ENCODE results near the gene AIMP1. TPM values are rescaled to one million over a fixed set of nuclear protein-coding genes. Genes with fewer than 3 reads are reported as not detected.

The AIMP1 gene
- total RNA-seq, 2 donors from 2014 or later, result 32.7 to 45.8 TPM

DNA sequence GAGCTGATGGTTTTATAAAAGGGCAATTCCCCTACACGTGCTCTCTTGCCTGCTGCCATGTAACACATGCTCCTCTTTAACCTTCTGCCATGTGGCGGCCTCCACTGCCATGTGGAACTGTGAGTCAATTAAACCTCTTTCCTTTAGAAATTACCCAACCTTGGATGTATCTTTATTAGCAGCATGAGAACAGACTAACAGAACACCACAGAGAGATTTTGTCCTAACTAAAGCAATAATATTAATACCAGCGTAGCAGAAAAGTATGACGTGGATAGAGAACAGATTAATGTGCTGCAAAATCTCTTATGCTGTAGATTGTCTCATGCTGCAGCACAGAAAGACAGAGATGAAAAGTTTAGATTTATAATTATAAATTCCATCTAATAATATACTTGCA lies 23.1 kb downstream of the AIMP1 start:
- intact Hi-C loops (cut with DNase I), result no loop called here
- no peak for DNase-seq (ENCODE audit: low spot score)

DNA sequence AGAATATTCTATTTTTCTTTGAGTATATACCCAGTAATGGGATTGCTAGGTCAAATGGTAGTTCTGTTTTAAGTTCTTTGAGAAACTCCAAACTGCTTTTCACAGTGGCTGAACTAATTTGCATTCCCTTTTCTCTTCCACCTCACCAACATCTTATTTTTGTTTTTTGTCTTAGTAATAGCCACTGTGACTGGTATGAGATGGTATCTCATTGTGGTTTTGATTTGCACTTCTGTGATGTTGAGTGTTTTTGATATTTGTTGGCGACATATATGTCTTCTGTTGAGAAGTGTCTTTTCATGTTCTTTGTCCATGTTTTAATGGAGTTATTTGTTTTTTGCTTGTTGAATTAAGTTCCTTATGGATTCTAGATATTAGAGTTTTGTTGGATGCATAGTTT lies 24.4 kb downstream of the AIMP1 start:
- intact Hi-C loops (cut with DNase I), result no loop called here
- no peak for DNase-seq (ENCODE audit: low spot score)

DNA sequence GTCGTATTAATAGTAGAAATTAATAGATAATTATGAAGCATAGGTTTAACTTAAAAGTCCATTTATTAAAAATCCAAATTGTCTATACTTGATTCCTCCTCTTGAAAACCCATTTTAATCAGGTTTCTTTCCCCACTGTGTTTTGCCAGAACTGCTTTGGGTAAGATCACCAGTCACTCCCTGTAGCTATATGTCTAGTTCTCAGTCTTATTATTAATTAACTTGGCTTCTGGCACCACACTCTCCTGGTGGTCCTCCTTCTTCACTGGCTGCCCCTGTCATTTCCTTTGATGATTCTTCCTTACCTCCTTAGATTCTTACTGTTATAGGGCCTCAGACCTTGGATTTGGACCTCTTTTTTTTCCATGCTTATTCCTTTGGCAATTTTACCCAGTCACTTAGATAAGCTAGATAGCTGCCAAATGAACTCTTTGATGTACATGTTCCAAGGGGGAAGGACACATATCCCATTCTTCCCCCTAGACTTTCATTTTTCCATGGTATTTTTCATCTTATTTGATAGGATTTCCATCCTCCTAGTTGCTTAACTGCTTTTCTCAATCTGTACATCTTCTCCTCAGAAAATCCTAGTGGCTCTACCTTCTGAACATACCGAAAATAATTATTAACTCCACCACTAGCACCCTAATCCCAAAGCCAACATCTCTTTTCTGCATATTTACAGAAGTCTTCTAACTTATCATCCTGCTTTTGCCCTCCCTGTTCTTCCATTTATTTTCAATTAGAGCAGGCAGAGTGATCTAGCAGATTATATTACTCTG lies 27.7 kb downstream of the AIMP1 start:
- intact Hi-C loops (cut with DNase I), result no loop called here
- DNase-seq (ENCODE audit: low spot score), result no peak

DNA sequence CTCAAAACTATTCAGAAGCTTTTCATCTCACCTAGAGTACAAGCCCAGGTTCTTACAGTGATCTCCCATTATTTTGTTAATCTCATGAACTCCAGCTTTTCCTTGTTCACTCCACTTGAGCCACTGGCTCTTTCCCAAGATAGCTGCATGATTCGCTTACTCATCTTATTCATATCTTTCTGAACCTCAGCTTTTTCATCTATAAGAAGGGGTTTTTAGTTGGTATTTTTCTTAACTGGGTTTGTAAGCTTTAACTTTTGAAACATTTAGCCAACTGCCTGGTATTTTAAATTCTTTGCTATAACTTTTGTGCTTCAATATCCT lies 28.3 kb downstream of the AIMP1 start:
- intact Hi-C loops (cut with DNase I), result no loop called here
- DNase-seq (ENCODE audit: low spot score), result no peak

DNA sequence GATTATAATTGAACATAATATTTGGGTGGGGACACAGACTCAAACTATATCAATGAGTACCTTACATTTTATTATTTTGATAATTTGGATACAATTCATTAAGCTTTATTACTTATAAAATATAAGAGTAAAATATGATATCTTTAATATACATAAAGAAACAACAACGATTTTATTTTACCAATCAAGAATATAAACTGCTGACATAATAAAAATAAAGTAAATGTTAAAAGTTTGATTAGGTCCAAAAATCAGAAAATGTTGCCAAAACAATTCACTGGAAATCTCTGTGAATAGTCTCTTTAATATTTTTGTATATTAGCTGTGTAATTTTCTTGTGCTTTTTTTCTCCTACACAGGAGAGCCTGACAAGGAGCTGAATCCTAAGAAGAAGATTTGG lies 30.8 kb downstream of the AIMP1 start:
- intact Hi-C loops (cut with DNase I), result no loop called here
- DNase-seq (ENCODE audit: low spot score), result no peak

DNA sequence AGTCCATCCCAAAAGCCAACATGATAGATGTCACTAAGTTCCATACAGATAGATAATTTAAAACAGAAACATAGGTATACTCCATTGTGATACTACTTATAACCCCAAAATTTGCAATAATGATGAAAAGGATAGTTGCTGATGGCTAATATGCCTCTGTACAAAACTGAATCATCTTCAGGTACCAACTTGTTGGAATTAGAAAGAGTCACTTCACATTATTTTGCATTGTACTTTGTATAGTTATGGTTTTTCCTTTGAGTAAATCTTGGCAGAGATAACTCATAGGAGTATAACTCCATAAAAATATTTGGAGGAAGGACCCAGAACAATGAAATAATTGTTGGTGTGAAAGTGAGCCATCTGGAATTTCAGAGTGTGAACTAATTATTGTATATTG lies 34.7 kb downstream of the AIMP1 start:
- intact Hi-C loops (cut with DNase I), result no loop called here

DNA sequence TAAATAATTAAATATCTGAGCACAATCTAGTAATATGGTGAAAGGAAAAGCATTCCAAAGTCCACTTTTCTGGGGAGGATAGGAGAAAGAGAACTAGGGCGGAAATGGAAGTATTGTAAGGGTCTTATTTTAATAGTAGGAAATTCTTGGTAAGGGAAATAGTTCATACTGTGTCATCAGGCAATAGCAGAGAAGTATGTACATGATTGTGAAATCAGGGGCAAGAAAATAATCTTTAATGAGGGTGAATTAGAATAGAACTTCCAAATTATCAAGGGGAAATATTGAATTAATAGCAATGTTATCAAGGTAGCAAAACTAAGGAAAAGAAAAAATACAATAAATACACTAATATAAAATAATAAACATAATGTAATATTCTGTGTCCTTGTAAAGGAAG lies 37.4 kb downstream of the AIMP1 start:
- intact Hi-C loops (cut with DNase I), result no loop called here
- DNase-seq (ENCODE audit: low spot score), result no peak

More for the DNA sequence above, 34.7 kb downstream of the AIMP1 start:
- no peak for DNase-seq (ENCODE audit: low spot score)

DNA sequence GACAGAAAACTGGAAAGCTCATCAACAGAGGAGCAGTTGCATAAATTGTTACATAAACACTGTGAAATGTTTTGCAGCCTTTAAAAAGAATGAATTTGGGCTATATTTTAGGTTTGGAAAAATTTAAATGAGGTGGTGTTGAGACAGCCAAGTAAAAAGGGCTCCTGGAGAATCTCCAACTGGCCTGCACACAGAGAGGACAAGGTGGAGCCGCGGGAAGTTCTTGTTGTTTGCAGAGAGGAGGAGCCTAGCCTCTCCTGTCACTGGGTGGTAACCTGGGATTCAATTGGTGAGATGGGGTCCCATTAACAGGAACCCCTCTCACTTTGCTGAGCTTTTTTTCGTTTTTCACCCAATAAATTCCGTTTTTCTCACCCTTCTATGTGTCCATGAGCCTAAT lies 38.8 kb downstream of the AIMP1 start:
- intact Hi-C loops (cut with DNase I), result no loop called here
- no peak for DNase-seq (ENCODE audit: low spot score)

DNA sequence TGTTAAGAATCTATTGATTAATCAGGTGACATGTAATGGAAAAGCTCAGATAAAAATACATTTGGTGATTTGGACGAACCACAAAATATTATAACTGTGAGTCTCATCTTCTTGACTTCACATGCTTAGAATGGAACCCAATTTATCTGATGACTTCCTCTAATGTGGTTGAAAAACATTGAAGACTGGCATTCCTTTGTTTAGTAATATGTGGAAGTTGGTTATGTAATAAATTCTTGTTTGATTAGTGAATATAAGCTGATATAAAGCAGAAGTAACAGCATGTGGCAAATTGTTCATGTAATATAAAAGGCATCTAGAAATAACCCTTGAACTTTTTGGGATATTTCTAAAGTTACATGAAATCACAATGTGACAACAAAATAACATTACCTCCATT lies 42.5 kb downstream of the AIMP1 start:
- intact Hi-C loops (cut with DNase I), result no loop called here

DNA sequence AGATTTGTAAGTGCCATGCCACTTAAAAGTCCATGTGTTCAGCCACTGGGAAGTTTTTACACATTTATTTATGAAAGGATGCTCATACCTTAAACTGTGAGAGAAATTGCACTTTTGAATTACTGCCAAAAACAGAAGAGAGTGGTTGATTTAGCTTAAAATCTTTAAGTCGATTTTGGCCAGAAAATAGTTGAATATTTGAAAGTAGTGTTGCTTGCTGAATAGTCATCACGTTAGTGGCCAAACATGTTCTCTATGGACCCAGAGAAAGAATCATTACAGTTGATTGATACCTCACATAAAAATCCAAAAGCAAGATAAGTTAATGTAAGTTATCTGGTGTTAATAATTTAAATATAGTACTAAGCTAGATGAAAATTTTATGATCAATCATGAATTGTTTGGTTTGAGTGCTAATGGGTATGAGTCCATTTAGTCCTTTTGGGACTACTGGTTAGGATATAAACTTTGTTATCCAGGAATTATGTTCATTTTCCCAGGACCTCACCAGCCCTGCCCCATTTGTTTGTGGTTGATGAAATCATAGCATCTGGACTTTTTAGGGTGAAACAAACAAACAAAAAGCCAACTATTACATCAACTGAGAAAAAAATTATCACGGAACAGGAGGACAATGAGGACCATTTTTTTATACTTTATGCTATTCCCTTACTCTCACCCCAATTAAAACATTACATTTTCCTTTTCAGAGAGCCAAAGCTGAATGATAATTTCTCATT lies 45.9 kb downstream of the AIMP1 start:
- no peak for DNase-seq (ENCODE audit: low spot score)
- intact Hi-C loops (cut with DNase I), result no loop called here

More for the DNA sequence above, 42.5 kb downstream of the AIMP1 start:
- no peak for DNase-seq (ENCODE audit: low spot score)

DNA sequence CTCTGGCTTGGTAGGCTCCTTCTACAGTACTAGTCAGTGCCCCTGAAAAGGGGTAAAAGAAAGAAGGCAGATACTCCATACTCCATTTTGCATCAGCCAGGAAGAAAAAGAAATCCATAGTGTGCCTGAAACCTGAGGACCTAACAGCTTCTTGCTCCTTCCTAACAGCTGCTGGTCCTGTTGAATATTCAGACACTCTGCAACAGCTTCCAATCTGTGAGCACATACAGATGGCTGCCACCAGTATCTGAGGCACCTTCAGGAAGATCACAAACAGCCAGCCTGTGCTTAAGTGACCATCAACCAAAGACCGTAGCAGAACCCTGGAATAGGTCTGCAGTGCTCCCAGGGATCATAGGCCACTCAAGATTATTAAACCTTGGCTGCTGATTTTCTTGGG lies 47.9 kb downstream of the AIMP1 start:
- intact Hi-C loops (cut with DNase I), result no loop called here

DNA sequence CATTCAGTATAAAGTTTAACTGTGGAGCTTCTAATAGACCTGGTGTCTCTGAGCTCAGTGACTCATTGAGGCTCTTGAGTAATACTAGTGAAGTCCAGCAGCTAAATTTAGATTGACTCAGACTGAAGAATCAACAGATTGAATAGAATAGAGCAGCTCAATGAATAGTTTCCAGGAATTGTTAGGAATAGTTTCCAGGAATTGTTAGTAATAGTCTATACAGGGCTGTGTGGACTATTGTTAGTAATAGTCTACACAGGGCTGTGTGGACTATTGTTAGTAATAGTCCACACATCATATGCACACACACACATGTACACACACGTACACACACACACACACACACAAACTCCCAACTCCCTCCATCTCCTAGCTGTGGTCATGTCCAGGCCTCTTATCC lies 49.3 kb downstream of the AIMP1 start:
- no peak for DNase-seq (ENCODE audit: low spot score)
- intact Hi-C loops (cut with DNase I), result no loop called here

More for the DNA sequence above, 47.9 kb downstream of the AIMP1 start:
- no peak for DNase-seq (ENCODE audit: low spot score)

DNA sequence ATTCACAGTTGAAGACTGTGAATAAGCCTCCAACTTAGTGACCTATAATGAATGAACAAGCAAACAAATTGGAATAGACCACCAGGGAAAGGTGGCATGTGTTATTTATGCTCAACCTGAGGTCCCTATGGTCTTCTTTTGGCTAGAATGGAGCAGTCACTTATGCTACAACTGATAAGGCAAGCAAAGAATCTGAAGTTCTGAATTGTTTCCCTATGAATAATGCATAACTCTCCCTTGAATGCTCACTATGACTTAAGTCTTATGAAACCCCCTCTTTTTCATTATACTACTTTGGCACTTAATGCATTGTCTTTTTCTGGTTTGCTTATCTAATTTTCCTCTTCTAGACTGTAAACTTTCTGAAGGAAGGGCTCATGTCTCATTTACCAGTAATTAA lies 49.7 kb downstream of the AIMP1 start:
- intact Hi-C loops (cut with DNase I), result no loop called here
- no peak for DNase-seq (ENCODE audit: low spot score)

DNA sequence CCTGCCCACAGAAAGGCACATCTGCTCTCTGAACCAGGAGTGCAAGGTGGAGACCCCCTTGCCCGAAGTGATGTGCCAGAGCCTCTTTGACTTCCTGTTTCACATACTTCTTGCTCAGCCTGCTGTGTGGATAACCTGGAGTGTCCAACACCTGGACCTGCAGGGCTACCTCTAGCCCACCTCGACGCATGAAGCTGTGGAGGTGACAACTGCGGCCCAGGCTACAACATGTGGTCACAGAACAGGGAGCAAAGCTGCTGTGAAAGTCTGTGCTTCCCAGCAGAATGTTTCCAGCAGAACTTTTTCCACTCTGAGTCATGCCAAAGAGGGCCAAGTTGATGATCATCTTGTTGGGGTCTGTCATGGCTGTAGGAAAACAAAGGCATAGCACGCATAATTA lies 50.7 kb downstream of the AIMP1 start:
- no peak for DNase-seq (ENCODE audit: low spot score)

DNA sequence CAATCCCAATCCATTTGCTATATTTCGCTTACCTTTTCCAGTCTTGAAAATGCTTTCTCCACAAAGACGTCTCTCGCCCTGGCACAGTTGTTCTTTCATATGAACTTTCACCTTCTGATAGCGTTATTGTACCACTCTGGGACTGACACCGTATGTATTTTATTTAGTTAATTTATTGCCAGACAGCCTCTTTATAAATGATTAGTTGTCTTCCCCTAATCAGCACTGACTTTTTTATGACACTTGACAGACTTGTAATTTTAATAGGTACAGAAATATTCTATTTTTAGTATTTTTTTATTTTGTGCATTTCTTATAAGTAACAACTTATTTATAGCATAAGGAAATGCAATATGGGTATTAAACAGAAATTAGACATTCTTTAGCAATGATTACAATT lies 52.3 kb downstream of the AIMP1 start, which contains the start of gene GIMD1:
Gene GIMD1 (minus strand): TSS at position 101 of the 400 bp plus-strand sequence. CDS start 1,343 bp downstream, outside the sequence.
- intact Hi-C loops (cut with DNase I), result no loop called here
- no peak for DNase-seq (ENCODE audit: low spot score)

More for the DNA sequence above, 50.7 kb downstream of the AIMP1 start:
- intact Hi-C loops (cut with DNase I), result no loop called here

DNA sequence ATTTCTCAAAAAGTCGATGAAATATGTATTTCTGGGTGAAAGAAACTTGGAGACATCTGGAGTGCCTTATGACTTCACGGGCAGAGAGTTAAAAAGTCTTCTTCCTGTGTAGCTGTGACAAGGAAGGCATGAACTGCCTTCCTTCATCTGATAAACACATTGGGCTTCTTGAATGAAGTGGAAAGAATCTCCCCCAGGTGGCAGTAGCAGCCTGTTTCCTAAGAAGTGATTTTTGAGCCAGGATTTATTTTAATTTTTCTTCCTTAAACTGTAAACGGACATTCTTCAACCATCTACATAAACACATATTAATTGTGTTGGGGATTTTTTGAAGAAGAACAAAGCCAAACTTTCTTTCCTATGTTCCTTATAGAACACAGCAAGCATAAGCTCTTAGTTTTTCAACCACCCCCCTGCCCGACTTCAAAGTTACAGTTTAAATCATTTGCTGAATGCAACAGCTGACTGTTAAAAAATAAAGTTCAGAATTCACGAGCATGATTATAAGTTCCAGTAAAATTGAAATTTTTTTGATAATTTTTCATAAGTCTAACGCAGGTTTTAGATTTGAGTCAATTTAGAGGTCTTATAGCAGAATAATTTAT lies 53.2 kb downstream of the AIMP1 start:
- intact Hi-C loops (cut with DNase I), result no loop called here
- no peak for DNase-seq (ENCODE audit: low spot score)

DNA sequence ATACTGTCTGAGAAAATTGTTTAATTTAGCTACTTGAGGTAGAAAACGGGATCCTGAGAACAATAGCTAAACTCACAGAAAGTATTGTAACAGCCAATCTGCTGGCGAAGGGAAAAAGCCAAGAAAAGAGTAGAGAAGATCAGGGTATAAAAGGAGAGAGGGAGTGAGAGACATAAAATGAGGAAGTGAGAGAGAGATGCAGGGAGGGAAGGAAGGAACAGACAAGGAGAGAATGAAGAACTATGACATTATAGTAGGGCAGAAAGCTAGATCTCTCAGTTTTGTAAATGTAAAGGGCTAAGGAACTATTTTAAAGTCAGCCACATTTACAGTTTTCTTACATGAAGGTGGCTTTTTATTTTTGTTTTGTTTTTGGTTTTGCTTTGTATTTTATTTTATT lies 53.9 kb downstream of the AIMP1 start:
- intact Hi-C loops (cut with DNase I), result no loop called here
- DNase-seq (ENCODE audit: low spot score), result no peak

DNA sequence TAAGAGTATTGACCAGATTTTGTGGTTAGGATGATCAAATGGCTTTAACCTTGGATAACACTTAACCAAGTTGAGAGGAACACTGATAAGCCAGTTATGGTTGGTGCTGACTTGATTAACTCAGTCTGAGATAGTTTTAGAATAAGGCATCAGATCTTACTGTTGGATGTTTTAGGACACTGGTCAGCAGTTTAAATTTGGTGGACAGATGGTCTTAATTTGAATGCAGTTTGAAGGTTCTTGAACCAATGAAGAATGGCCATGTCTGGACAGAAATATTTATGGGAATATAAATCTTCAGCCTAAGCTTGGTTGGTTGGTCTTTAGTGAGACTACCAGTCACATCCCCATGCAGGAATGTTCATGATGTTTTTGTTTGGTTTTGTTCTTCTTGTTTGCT lies 54.8 kb downstream of the AIMP1 start:
- intact Hi-C loops (cut with DNase I), result no loop called here
- no peak for DNase-seq (ENCODE audit: low spot score)

DNA sequence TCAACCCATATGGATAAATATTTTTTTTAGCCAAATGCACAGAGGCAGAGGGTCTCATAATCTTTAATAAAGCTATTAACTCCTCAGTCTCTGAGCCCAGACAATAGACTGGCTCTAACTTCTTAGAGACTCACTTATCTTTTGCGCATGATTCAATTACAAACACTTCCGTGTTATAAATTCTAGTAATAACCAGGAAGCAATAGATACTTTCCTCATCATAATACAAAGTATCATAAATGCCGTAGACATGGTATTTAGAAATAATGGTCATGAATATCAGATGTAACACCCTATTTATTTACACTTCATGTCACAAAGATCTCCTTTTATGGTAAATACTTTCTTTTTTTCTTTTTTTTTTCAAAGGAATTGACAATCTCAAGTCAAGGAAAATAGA lies 56.7 kb downstream of the AIMP1 start:
- intact Hi-C loops (cut with DNase I), result no loop called here

DNA sequence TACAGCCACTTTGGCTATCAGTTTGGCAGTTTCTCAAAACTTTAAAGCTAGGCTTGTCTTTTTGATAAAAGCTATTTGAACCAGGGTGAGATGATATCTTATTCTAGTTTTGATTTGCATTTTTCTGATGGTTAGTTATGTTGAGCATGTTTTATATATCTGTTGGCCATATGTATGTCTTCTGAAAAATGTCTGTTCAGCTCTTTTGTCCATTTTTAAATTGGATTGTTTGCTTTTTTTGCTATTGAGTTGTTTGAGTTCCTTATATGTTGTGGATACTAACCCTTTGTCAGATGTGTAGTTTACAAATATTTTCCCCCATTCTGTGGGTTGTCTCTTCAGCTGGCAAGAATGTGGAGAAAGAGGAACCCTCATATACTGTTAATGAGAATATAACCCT lies 63.8 kb downstream of the AIMP1 start:
- no peak for DNase-seq (ENCODE audit: low spot score)
- intact Hi-C loops (cut with DNase I), result no loop called here

More for the DNA sequence above, 56.7 kb downstream of the AIMP1 start:
- DNase-seq (ENCODE audit: low spot score), result no peak

DNA sequence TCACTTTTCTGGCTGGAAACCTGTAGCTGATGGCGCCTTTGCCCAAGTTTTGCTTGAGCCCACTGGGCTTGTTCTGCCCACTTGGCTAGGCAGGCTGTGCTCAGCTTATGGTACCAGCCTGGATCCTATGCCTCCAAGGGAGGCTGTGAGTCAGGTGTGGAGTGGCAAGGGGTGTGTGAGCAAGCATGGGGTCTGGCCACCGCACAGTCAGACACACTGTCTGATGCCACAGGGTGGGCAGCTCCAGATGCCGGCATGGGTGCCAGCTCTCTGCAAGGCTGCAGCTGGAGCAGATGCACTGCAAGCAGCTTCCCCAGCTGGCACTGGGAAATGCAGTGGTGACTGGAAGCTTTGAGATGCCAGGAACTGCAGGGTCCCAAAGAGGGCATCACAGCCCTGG lies 68.5 kb downstream of the AIMP1 start:
- no peak for DNase-seq (ENCODE audit: low spot score)
- intact Hi-C loops (cut with DNase I), result no loop called here

All from posterior vena cava (tissue), 2 donors.